DLD1 (cell line): ENCODE data around the gene CDK15.
"Not testable (repeated sequence)": the region's sequence is repeated elsewhere in the genome, so short reads cannot be mapped to it uniquely, and the experiment has no call there.

Source experiments
- in situ Hi-C: cut with HindIII; loops from 2 replicates; pipeline ENCODE4 v1.10.0; 2017; ENCODE audit warnings: low sequenced_read_pairs

CDK15 gene

GRCh38 chr2:201788371-201788770 is 18.0 kb upstream of the CDK15 start:
- in situ Hi-C loops, result no loop called here

GRCh38 chr2:201789395-201789794 is 16.9 kb upstream of the CDK15 start:
- in situ Hi-C loops, result no loop called here

GRCh38 chr2:201790291-201790690 is 16.0 kb upstream of the CDK15 start:
- in situ Hi-C loops, result no loop called here

GRCh38 chr2:201790989-201791388 is 15.3 kb upstream of the CDK15 start:
- in situ Hi-C loops, result no loop called here

DNA sequence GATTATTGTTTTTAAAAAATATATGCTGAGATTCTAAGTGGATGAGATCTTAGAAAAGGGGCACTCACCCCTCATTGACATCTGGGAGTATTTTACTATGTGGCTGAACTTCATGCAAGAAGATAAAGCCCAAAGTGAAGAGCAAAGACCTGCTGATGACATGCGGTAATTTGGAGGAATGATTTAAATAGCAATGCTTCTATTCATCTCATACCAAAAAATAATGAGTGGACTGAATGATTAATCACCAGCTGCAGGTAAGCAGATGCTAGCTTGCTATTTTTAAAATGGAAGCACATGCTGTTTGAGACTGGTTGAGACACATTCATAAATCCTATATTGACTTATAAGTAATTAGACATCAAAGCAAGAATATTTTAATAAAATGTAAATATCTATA is 12.7 kb upstream of the CDK15 start:
- in situ Hi-C loops, result no loop called here

DNA sequence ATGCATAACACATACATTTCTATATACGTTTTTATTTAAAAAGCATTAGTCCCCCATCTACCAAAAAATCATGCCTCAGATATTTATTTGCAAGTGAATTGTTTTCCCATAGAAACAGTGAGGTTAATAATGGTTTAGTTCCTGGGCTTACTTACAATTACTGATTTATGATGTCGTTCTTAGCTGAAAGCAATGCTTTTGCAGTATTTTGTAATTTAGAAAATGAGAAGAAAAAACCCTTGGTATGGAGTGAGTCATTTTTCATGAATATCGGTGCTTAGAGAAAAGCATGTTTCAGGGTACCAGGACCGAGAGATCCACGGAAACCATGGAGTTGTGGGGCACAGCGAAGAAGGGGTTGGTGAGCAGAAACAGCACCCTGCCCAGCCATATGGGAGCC is 12.0 kb upstream of the CDK15 start:
- in situ Hi-C loops, result no loop called here

- in situ Hi-C loops, result no loop called here
These were observed 10.5 kb upstream of the CDK15 start for GRCh38 chr2:201795607-201796477.

- in situ Hi-C loops, result no loop called here
These were observed 9.9 kb upstream of the CDK15 start for GRCh38 chr2:201796478-201796865.

- in situ Hi-C loops, result no loop called here
These were observed 9.0 kb upstream of the CDK15 start for GRCh38 chr2:201797175-201797840.

DNA sequence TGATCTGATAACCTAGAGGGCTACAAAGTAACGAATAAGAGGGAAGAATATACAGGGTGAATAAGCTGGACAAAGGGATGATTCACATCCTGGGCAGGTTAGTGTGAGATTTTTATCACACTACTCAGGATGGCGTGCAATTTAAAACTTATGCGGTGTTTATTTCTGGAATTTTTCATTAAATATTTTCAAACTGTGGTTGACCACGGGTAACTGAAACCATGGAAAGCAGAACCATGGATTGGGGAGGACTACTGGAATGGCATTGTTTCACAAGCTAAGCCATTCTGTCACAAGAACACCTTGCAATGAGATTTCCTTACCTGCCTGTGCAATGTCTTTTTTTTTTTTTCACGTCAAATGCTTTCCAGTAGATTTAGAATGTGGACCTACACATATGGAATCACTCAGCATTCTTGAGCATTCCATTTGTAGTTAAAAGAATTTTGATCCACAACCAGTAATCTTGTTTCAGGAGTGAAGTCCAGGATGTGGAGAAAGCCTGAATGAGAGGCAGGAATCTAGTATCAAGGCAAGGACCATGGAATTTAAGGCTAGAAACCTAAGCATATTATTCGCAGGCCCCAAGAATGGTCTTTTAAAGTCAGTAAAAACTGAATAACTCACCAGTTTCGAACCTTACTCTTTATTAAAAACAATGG is 8.0 kb upstream of the CDK15 start:
- in situ Hi-C loops, result no loop called here

- in situ Hi-C loops, result not testable (repeated sequence)
These were observed 7.4 kb upstream of the CDK15 start for GRCh38 chr2:201798914-201799285.

GRCh38 chr2:201807452-201807999 is 1.2 kb downstream of the CDK15 start:
- in situ Hi-C loops, result no loop called here

DNA sequence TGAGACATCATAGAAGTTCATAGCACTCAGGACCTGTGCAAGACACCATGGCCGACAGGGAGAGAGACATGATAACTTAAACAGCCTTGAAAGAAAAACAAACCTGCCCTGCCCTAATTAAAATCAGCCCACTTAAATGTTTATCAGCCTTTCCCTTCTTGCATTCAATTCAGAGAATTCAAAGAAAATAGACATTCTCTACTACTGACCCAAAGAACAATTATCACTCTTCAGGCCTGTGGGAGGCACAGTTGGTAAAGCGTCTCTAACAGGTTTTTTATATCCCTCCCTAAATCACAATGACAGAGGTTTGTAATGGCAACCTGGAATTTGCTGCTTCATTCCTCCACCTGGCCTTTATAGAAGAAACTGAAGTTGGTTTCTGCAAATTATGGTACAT is 1.7 kb downstream of the CDK15 start:
- in situ Hi-C loops, result no loop called here

DNA sequence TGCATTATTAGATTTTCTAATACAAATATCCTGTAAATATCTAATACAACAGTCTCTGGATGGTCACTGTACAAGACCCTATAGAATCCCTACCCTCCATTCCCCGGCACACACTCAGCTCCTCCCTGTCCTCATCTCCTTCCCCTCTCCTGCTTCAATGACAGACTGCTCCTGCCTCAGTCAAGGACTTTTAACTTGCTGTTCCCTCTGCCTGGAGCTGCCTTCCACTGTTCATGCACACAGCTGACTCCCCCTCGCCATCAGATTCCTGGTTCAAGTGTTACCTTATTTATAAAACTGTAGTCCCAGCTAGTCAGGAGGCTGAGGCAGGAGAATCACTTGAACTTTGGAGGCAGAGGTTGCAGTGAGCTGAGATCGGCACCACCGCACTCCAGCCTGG is 3.3 kb downstream of the CDK15 start:
- in situ Hi-C loops, result no loop called here

- in situ Hi-C loops, result not testable (repeated sequence)
These were observed 4.3 kb downstream of the CDK15 start for GRCh38 chr2:201810604-201811003.

DNA sequence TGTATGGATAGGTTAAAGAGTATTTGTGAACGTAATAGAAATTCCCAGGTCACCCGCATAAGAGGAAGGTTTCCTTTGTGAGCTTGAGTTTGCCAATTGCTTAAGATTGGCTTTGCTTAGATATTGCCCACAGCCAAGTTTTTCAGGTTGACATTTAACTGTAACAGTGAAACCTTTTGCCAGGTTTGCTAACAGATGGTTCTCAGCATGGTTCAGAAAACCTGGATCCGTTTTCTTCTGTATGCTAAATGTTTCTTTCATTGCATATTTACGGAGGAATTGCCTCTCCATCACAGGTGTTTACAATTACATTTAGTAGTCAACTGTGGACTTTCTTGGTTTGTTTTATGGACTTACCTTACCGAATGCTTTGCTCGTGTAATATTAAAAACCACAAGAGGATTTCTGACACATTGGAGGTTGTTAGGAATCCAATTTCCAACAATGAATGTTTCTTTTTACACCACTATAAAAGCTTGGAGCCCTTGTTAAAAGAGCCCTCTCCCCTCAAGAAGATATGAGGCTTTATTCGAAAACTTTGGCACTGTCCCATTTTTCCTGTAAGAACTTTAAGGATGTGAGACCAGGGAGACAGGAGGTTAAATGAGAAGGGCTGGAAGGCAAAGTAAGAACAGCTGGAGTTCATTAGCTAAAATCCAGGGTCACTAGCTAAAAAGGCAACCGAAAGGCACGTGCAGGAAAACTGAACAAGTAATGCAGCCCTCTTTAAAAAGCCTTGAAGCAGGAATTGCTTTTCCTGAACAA is 7.8 kb downstream of the CDK15 start:
- in situ Hi-C loops, result no loop called here

DNA sequence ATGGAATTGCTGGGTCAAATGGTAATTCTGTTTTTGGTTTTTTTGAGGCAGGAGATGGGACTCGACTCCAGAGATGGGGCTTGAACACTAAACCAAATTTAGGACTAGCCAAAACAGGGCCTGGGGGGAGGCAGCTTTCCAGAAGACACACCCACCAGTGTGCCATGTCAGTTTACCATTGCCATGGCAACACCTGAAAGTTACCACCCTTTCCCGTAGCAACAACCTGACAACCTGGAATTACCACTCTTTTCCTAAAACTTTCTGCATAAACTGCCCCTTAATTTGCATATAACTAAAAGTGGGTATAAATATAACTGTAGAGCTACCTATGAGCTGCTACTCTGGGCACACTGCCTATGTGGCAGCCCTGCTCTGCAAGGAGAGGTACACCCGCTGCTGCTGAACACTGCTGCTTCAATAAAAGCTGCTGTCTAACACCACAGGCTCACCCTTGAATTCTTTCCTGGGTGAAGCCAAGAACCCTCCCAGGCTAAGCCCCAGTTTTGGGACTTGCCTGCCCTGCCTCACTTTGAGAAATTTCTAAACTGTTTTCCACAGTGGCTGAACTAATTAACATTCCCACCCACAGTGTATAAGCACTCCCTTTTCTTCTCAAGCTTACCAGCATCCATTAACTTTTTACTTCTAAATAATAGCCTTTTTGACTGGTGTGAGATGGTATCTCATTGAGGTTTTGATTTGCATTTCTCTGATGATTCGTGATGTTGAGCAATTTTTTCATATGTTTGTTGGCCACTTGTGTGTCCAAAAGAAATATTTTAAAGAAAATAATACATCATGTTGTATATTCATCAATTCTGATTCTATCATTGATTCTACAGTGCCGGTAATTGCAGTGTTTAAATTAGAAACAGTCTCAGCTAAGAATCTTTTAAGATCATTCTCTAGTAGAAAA is 10.6 kb downstream of the CDK15 start:
- in situ Hi-C loops, result no loop called here

GRCh38 chr2:201820383-201821007 is 14.2 kb downstream of the CDK15 start:
- in situ Hi-C loops, result no loop called here

DNA sequence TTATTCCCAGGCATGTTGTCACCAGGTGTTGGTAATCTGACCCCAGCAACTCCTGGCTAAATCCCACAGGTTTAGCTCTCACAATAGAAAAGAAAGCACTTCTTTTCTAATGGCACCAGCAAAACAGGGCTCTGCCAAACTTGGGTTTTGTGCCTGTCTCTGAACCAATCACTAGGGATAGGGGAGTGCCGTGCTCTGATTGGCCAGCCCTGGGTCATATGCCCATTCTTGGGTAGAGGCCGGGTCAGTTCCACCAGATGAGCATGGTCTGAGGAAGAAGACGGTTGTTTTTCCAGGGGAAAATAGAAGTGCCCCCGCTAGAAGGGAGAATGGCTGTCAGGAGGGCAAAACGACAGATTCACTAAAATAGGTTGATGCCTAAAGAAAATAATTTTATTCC is 14.7 kb downstream of the CDK15 start:
- in situ Hi-C loops, result no loop called here
